ENCODE measurements around the gene GGT7.

Gene GGT7

GRCh38 chr20:34842143-34842542 is 30.5 kb downstream of the GGT7 start:
- TF ChIP-seq ELK4 (IDR thresholded peaks at IDR 0.05; ENCODE audit: borderline replicate concordance, low read depth, low read length) = no peak
- no peak for TF ChIP-seq SP3 (tag by site-specific recombination; IDR thresholded peaks at IDR 0.05)
- TF ChIP-seq RBAK (tag by site-specific recombination; IDR thresholded peaks at IDR 0.05) = no peak
- peak; percentile 79 for TF ChIP-seq ZNF366 (tag by site-specific recombination; conservative IDR thresholded peaks at IDR 0.05)
- no peak for TF ChIP-seq ZNF132 (tag by site-specific recombination; IDR thresholded peaks at IDR 0.05; ENCODE audit: borderline replicate concordance)
- TF ChIP-seq ZSCAN16 (tag by site-specific recombination; IDR thresholded peaks at IDR 0.05) = no peak
- no peak for TF ChIP-seq MYNN (tag by site-specific recombination; IDR thresholded peaks at IDR 0.05; ENCODE audit: borderline replicate concordance)
- no peak for TF ChIP-seq ZSCAN30 (tag by site-specific recombination; IDR thresholded peaks at IDR 0.05)
- TF ChIP-seq ZNF398 (tag by site-specific recombination; IDR thresholded peaks at IDR 0.05) = peak; percentile 51; the same call in 1 of the 2 replicates
- no peak for TF ChIP-seq ZNF266 (tag by site-specific recombination; IDR thresholded peaks at IDR 0.05; ENCODE audit: low read depth)
- TF ChIP-seq ZNF280D (tag by site-specific recombination; IDR thresholded peaks at IDR 0.05) = no peak
- no peak for TF ChIP-seq ZNF610 (tag by site-specific recombination; IDR thresholded peaks at IDR 0.05; ENCODE audit: borderline replicate concordance)
- TF ChIP-seq GLIS1 (tag by site-specific recombination; IDR thresholded peaks at IDR 0.05) = no peak
- TF ChIP-seq ZNF423 (tag by site-specific recombination; IDR thresholded peaks at IDR 0.05) = no peak
- no peak for TF ChIP-seq ZNF239 (tag by site-specific recombination; IDR thresholded peaks at IDR 0.05)
- TF ChIP-seq ZNF488 (tag by site-specific recombination; IDR thresholded peaks at IDR 0.05) = no peak
- peak; percentile 18; the same call in 1 of the 2 replicates for TF ChIP-seq ZBTB17 (tag by site-specific recombination; IDR thresholded peaks at IDR 0.05)
- no peak for TF ChIP-seq ZNF223 (tag by site-specific recombination; IDR thresholded peaks at IDR 0.05)
- TF ChIP-seq GLI4 (tag by site-specific recombination; IDR thresholded peaks at IDR 0.05) = no peak
- TF ChIP-seq KLF10 (tag by site-specific recombination; IDR thresholded peaks at IDR 0.05) = no peak
- TF ChIP-seq ZNF529 (tag by site-specific recombination; IDR thresholded peaks at IDR 0.05; ENCODE audit: insufficient replicate concordance) = no peak
- no peak for TF ChIP-seq ZBTB21 (tag by site-specific recombination; IDR thresholded peaks at IDR 0.05)
- TF ChIP-seq HOXA7 (CRISPR knock-in tag; IDR thresholded peaks at IDR 0.05; ENCODE audit: borderline replicate concordance) = no peak
- TF ChIP-seq SP7 (tag by site-specific recombination; IDR thresholded peaks at IDR 0.05) = no peak
- peak; percentile 98 for TF ChIP-seq PRDM1 (tag by site-specific recombination; IDR thresholded peaks at IDR 0.05)
- Histone ChIP-seq H3K4me3 (ENCODE audit: low read depth, low read length) (no peak overlapping the region), H3K9me3 (ENCODE audit: control insufficient read depth, insufficient read depth, low read depth, low read length) (no peaks in the 10 kb centered on the region), H3K27ac (ENCODE audit: extremely low read depth, low read depth, low read length) (no peak overlapping the region), H3K36me3 (ENCODE audit: control insufficient read depth in 2 of 2, insufficient read depth in 1 of 2, low read length in 2 of 2) (peaks cover 0 to 12% of the 10 kb centered on the region in 2 experiments; a peak in 1 of 3 replicates), H3K4me1 (ENCODE audit: control insufficient read depth, insufficient read depth, low read length) (no peaks in the 10 kb centered on the region)
- ChIA-PET POLR2A (no interaction called here), CTCF (no interaction called here)

Data from HEK293 (cell line).